ENCODE data around the gene FAM163A.
"Not testable (repeated sequence)": the region's sequence is repeated elsewhere in the genome, so short reads cannot be mapped to it uniquely, and the experiment has no call there.

Gene FAM163A

GRCh38 chr1:179794669-179795068, 51.6 kb downstream of the FAM163A start:
- no peak for DNase-seq

GRCh38 chr1:179798213-179798863, 55.2 kb downstream of the FAM163A start:
- no peak for DNase-seq

DNA sequence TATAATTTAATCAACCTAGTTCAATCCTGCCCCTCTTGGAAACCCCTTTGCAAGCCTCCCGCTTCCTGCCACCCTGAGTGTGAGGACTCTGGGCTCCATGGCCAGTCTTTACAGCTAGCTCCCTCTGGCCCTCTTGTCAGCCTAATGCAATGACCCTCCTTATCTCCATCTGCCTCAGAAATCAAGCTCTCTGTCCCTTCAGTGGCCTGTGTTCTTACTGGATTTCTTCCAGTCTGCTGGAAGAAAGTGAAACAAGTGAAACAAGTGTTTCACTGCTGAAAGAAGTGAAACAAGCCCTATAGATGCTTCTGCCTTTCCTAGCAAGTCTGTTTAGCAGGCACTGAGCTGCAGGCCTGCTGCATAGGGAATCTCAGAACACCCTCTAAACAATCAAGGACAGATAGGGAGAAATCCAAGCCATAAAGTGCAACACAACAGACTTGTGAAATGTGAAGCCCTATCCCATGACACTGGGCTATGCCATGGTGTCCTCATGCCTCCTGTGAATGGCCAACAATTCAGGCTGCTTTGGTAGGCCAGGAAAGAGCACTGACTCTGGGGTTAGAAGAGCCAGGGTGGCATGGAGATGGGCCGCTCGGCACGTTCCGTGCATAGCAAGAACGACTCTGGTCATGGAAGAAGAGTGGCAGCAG, 55.9 kb downstream of the FAM163A start:
- DNase-seq = no peak

DNA sequence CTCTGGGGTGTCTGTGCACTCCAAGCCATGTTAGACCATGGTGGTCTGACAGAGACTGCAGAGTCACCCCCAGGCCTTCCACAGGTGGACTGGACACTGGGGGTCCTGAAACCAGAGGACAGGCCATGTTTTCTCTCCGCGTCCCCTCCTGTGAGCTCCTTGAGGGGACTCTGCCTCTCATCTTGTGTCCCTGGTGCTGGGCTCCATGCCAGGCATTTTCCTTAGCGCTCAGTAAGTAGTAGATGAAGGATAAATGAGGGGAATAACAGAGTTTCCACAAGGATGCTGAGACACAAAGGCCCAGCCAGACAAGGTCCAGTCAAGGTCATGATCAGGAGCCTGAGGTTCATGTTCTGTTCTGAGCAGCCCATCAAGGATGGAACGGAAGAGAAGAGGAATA, 57.4 kb downstream of the FAM163A start:
- no peak for DNase-seq

GRCh38 chr1:179803104-179803503, 60.0 kb downstream of the FAM163A start:
- no peak for DNase-seq

DNA sequence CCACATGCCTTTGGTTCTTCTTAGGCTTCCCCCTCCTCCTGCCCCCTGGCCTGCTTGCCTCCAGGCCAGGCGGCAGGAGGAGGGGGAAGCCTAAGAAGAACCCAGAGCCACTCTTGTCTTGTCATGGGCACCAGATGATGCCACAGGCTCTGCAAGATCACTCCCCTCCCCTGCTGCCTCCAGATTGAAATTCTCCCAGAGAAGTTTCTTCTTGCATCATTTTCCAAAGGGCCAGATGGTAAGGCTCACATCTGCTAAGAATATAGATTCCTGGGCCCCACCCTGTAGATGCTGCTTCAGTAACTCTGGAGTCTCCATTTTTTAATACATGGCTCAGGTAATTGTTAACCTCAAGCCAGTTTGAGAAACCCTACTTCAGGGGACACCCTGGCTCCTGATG, 60.8 kb downstream of the FAM163A start:
- DNase-seq = no peak

DNA sequence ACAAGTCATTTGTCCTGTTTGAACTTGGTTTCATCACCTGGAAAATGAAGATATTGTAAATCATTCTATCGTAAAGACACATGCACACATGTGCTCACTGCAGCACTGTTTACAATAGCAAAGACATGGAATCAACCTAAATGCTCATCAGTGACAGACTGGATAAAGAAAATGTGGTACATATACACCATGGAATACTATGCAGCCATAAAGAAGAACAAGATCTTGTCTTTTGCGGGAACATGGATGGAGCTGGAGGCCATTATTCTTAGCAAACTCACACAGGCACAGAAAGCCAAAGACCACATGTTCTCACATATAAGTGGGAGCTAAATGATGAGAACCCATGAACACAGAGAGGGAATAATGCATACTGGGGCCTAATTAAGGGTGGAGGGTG, 61.3 kb downstream of the FAM163A start:
- DNase-seq = not testable (repeated sequence)

DNA sequence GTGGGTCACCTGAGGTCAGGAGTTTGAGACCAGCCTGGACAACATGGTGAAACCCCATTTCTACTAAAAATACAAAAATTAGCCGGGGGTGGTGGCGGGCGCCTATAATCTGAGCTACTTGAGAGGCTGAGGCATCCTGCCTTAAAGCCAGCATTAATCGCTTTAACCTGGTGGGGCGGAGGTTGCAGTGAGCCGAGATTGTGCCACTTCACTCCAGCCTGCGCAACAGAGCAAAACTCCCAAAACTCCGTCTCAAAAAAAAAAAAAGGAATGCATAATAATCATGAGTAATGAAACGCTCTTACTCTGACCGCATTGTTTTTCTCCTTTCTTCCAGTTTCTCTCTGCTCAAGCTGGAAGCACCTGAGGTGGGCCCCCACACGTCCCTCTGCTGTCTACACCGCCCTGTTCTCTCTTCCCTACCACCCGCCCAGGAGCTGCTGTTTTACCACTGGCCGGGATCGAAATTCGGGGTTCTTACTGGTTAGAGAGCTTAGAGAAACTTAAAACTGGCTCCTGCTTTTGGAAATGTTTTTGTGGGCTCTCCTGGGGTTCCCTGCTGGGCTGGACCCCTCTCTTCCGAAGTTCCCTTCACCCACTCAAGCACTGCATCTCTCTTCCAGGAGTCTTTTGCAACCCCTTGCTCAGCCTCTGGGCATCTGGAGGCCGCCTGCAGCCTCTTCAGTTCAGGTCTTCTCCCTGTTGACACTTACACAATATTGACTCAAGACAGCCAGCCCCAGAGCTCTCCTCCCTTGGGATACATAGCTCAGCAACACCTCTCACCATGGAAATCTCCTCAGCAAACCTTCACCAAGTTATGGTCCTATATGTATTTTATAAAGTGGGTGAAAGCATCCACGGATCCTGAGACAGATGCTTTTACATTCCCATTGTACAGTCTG, 62.5 kb downstream of the FAM163A start:
- DNase-seq = no peak

DNA sequence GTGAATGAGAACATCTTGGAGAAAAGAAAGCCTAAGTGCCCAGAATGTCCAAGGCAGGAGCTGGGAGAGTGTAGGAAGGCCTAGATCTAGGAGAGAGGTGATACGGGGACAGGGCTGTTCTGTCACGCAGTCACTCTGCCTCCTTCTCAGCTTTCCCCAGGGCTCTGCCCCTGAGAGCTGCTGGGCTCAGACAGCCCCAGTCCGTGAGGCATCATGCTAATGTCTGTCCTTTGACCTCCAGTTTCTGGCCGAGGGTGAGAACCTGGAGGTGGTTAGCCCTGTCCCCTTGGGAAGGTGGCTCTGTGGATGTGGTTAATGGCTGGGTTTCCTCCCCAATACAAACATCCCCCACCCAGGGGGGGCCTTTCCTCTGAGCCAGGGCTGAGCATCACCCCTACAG, 63.2 kb downstream of the FAM163A start:
- no peak for DNase-seq

DNA sequence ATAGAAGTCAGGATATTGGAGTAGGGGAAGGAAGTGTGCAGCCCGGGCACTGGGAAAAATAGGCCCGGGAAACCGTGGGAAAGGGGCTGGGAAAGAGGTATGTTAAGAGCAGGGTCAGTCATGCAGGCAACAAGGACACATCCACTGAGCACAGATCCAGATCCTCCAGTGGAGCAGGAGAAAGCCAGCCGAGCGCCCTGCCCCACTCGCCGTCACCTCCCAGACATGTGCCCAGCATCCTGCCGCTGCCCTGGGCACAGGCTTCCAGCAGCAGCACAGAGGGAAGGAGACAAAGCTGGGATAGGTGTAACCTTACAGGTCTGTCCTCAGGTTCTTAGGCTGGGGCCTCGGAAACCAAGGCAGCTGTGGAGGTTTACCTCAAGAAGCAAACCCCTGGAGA, 64.2 kb downstream of the FAM163A start:
- DNase-seq = no peak

DNA sequence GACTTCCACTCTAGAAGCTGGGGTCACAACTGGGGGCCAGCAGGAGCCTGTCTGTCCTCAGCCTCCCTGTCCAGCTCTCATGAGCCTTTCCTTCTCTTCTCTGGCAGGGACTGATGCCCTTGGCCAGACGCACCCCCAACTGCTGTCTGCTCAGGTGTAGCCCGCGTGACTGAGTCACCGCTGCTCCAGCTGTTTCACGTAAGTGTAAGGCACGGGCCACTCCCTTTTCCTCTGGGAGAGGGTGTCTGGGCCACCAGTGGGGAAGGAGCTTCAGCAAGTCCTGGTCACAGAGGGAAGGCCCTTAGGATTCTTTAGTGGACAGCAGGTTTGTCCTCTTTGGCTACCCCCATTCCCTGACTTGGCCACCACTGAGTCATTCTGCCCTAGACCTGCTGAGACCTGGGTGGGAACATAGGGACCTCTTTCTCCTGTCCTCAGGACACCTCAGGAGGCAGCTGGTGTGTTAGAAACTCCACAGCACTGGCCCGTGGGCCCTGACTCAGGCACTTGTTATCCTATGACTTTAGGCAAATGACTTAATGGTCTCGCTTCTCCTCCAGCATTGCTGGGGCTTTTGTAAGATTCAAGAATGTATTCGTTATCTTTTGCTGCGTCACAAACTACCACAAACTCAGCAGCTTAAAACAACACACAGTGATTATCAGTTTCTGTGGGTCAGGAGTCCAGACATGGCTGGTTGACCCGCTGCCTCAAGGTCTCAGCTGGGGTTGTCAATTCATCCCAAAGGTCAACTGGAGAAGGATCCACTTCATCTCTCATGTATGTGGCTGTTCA, 64.8 kb downstream of the FAM163A start:
- DNase-seq = no peak

- no peak for DNase-seq
These were observed 65.4 kb downstream of the FAM163A start for GRCh38 chr1:179808503-179808902.

- DNase-seq = peak; percentile 53
These were observed 66.6 kb downstream of the FAM163A start for GRCh38 chr1:179809506-179810366.

DNA sequence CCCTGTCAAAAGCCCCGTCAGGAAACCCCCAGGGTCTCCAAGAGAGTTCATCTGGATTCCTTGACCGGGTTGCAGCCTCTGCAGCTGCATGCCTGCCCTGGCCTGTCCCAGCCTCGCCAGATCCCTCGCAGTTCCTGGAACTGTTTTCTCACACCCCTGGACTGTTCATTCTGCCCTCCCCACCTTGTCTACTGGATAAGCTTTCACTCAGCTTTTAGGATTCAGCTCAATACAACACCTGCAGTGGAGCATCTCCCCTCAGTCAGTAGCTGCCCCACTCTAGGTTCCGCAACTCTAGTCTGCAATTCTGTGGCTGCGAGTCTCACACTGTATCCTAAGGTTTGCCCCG, 67.2 kb downstream of the FAM163A start:
- DNase-seq = no peak

DNA sequence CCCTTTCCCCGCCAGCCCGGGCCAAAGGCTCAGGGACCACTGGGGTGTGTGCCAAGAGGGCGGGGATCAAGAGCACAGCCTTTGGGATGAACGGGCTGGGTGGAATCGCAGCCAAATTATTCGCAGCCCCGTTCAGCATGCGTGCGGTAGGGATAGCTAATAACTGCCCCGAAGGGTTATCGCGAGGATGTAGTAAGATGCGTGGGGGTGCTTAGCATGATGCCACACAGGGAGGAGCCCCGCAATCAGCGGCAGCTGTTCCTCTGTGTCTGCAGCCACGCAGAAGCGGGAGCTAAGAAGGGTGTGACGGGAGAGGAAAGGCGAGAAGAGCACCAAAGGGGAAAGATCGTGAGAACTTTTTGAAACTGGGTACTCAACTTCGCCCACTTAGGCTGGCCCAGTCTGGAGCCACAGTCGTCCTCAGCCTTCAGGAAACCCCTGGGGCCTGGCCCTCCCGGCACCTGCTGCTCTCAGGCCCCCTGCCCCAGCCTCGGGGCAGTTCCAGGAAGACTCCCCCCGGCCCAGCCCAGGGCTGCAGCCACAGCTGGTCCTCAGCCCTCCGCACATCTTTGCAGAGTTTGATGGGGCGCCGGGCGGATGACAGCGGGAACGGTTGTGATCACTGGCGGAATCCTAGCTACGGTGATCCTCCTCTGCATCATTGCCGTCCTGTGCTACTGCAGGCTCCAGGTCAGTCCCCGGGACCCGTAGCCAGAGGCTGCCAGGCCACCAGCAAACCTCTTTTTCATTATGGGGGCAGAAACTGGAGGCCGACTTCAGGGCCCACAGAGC, 69.6 kb downstream of the FAM163A start:
- DNase-seq = no peak

- no peak for DNase-seq
These were observed 70.8 kb downstream of the FAM163A start for GRCh38 chr1:179813626-179814545.

GRCh38 chr1:179814546-179814838, 71.4 kb downstream of the FAM163A start:
- no peak for DNase-seq

DNA sequence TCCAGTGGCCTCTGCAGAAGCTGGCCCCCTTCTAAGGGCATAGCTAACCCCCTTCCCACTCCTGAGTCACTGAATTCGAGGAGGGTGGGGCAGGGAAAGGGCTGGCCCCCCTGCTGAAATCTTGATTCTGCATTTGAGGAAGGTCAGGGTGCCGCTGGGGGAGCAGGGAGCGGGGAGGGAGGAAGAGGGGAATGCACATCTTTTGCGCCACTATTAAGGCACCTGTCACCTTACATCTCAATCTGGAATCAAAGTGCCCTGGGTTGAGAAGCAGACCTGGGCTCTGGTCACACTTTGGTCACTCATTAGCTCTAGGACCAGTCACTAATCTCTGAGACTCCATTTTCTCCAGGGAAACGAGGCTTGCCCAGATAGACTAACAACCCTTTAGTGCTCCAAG, 72.5 kb downstream of the FAM163A start:
- DNase-seq = no peak

DNA sequence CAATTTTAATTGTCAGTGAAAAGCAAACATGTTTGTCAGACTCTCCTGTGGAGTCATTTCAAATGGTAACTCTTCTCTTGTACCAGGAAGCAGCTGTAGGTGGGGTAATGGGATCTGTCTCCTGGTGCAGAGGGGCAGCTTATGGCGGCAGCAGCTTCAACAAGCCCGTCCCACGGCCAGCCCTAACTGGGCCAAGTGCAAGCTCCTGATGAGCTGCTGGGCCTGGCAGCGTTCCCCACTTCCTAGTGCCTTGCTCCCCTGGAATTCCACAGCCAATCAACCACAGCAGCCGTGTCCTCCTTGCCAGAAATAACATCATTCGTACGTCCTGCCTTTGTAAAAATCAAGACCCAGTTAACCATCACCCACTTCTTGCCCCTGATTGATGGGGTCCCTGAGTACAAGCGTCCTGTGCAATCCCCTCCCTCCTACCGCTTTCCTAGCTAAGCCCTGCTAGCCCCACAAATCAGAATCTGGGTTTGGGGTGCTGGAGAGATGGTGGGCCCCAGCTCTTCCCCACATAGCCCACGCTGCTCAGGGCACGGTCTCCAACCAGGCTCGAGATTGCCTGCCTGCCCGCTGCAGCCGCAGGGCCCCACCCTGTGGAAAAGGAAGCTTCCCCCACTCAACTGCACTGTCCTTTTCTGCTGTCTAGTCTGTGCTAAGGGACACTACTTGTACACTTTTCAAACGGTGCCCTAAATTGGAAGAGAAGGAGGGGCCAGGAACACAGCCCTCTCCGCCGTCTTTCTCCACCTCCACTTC, 73.3 kb downstream of the FAM163A start:
- DNase-seq = no peak

- no peak for DNase-seq
These were observed 74.0 kb downstream of the FAM163A start for GRCh38 chr1:179817056-179817455.

Data from activated CD4-positive, alpha-beta T cell treated with anti-CD3 and anti-CD28 coated beads for 1 hour (primary cell).